Effector CD8-positive, alpha-beta T cell (primary cell): Measurements from ENCODE around the gene PVALEF.

Source experiments
- DNase-seq: peaks from one replicate; lab custom pipeline; 2025; lab: John Stamatoyannopoulos, UW
- total RNA-seq, 4 experiments: gene quantifications; one replicate each; lab custom pipeline; 2026; lab: John Stamatoyannopoulos, UW

Gene PVALEF
- 0 reads per million in 4 experiments for total RNA-seq

- no peak for DNase-seq
Observed at GRCh38 chr17:81165246-81166032, at the start of gene PVALEF. PVALEF (plus strand) TSS chr17:81165507; CDS start chr17:81181227, 15,720 bp downstream.

GRCh38 chr17:81115749-81116464, 49.4 kb upstream of the PVALEF start:
- DNase-seq: no peak

- no peak for DNase-seq
Observed at GRCh38 chr17:81116704-81117103, 48.6 kb upstream of the PVALEF start.

GRCh38 chr17:81117672-81118198, 47.6 kb upstream of the PVALEF start:
- no peak for DNase-seq

- no peak for DNase-seq
Observed at GRCh38 chr17:81118308-81119221, 46.7 kb upstream of the PVALEF start.

- DNase-seq: peak; percentile 80
Observed at GRCh38 chr17:81119223-81120148, 45.8 kb upstream of the PVALEF start.

- no peak for DNase-seq
Observed at GRCh38 chr17:81120149-81120484, 45.2 kb upstream of the PVALEF start.

- DNase-seq: no peak
Observed at GRCh38 chr17:81120695-81121621, 44.3 kb upstream of the PVALEF start.

GRCh38 chr17:81121841-81122733, 43.2 kb upstream of the PVALEF start:
- no peak for DNase-seq

GRCh38 chr17:81123052-81124048, 42.0 kb upstream of the PVALEF start:
- DNase-seq: no peak

GRCh38 chr17:81124377-81124776, 40.9 kb upstream of the PVALEF start:
- DNase-seq: no peak

- DNase-seq: no peak
Observed at GRCh38 chr17:81125573-81126081, 39.7 kb upstream of the PVALEF start.

GRCh38 chr17:81126281-81127132, 38.8 kb upstream of the PVALEF start:
- no peak for DNase-seq

- no peak for DNase-seq
Observed at GRCh38 chr17:81127133-81127455, 38.2 kb upstream of the PVALEF start.

- no peak for DNase-seq
Observed at GRCh38 chr17:81127526-81128177, 37.7 kb upstream of the PVALEF start.

- no peak for DNase-seq
Observed at GRCh38 chr17:81128338-81128737, 37.0 kb upstream of the PVALEF start.
